MM.1S (cell line): ENCODE results near the gene TNPO3.

Experiments used
- DNase-seq: peaks from one replicate; pipeline ENCODE4 v3.0.0-alpha.2; 2015
- H2AFZ ChIP-seq: fragments of 300-600 bp; sonication (generic); 2 replicates; pipeline ENCODE4 v1.6.0; 2016; ENCODE audit warnings: antibody characterized with exemption, low read length
- H3F3A ChIP-seq: fragments of 300-600 bp; sonication (generic); 2 replicates; pipeline ENCODE4 v1.6.1; 2016; ENCODE audit warnings: mild to moderate bottlenecking, antibody characterized with exemption, low read length, moderate library complexity, mixed read lengths; ENCODE audit not compliant: insufficient read depth
- H3K27ac ChIP-seq: fragments of 300-600 bp; sonication (generic); 2 replicates; pipeline ENCODE4 v1.5.1; 2016; ENCODE audit warnings: mild to moderate bottlenecking, low read length
- H3K27me3 ChIP-seq: fragments of 300-600 bp; sonication (generic); replicated peaks from 2 replicates; pipeline ENCODE4 v1.6.0; 2016; ENCODE audit warnings: low read length; ENCODE audit not compliant: insufficient read depth
- H3K36me3 ChIP-seq: fragments of 300-600 bp; sonication (generic); replicated peaks from 2 replicates; pipeline ENCODE4 v1.6.1; 2016; ENCODE audit warnings: mild to moderate bottlenecking, low read length, mixed read lengths; ENCODE audit not compliant: insufficient read depth
- H3K4me1 ChIP-seq: fragments of 300-600 bp; sonication (generic); 2 replicates; pipeline ENCODE4 v1.6.1; 2016; ENCODE audit warnings: low read length, mixed read lengths
- H3K4me2 ChIP-seq: fragments of 300-600 bp; sonication (generic); 2 replicates; pipeline ENCODE4 v1.6.0; 2016; ENCODE audit warnings: low read depth, low read length
- H3K4me3 ChIP-seq: fragments of 300-600 bp; sonication (generic); 2 replicates; pipeline ENCODE4 v1.5.1; 2016; ENCODE audit warnings: low read length, mixed read lengths
- H3K79me2 ChIP-seq: fragments of 300-600 bp; sonication (generic); 2 replicates; pipeline ENCODE4 v1.6.1; 2016; ENCODE audit warnings: mixed run types, low read length, mixed read lengths
- H3K9ac ChIP-seq: fragments of 300-600 bp; sonication (generic); 2 replicates; pipeline ENCODE4 v1.6.1; 2016; ENCODE audit warnings: low read length, mixed read lengths
- H3K9me2 ChIP-seq: fragments of 300-600 bp; sonication (generic); replicated peaks from 2 replicates; pipeline ENCODE4 v1.6.1; 2016; ENCODE audit warnings: mild to moderate bottlenecking, low read length, mixed read lengths; ENCODE audit not compliant: insufficient read depth
- H3K9me3 ChIP-seq: fragments of 300-600 bp; sonication (generic); replicated peaks from 2 replicates; pipeline ENCODE4 v1.6.1; 2016; ENCODE audit warnings: mild to moderate bottlenecking, low read length, mixed read lengths; ENCODE audit not compliant: insufficient read depth
- H4K20me1 ChIP-seq: fragments of 300-600 bp; sonication (generic); 2 replicates; pipeline ENCODE4 v1.6.1; 2016; ENCODE audit warnings: mild to moderate bottlenecking, low read length, moderate library complexity, mixed read lengths; ENCODE audit not compliant: insufficient read depth
- CTCF ChIP-seq: fragments of 300-600 bp; sonication (generic); IDR thresholded peaks from 2 replicates; pipeline ENCODE4 v1.5.1; 2016; ENCODE audit warnings: antibody characterized with exemption, low read length, mixed read lengths
- EZH2 ChIP-seq: fragments of 300-600 bp; sonication (generic); optimal IDR thresholded peaks from 2 replicates; pipeline ENCODE3; 2017; ENCODE audit warnings: low read depth, mild to moderate bottlenecking, antibody characterized with exemption, low read length, mixed read lengths
- EZH2phosphoT487 ChIP-seq: fragments of 300-600 bp; sonication (generic); IDR thresholded peaks from 2 replicates; pipeline ENCODE4 v1.6.1; 2018; ENCODE audit warnings: antibody characterized with exemption, low read length

TNPO3 gene

GRCh38 chr7:129032017-129032416 lies 22.9 kb downstream of the TNPO3 start:
- H3K4me3 ChIP-seq, result no peak overlapping the region
- H3K9me3 ChIP-seq, result no peaks in the 10 kb centered on the region
- no peaks in the 10 kb centered on the region for H3K4me1 ChIP-seq
- no peak overlapping the region for H3K9ac ChIP-seq
- H2AFZ ChIP-seq, result no peak overlapping the region
- H3K27ac ChIP-seq, result no peak overlapping the region
- H3K9me2 ChIP-seq, result no peaks in the 10 kb centered on the region
- 0 out of 2 replicates have a peak, but pooled peaks cover 11% of the 10 kb centered on the region for H3K36me3 ChIP-seq
- H3K27me3 ChIP-seq, result no peaks in the 10 kb centered on the region
- no peak for DNase-seq
- no peak for TF ChIP-seq CTCF
- TF ChIP-seq EZH2, result no peak
- no peak for TF ChIP-seq EZH2phosphoT487
- no peaks in the 10 kb centered on the region for H3F3A ChIP-seq
- peaks cover 98% of the 10 kb centered on the region for H3K79me2 ChIP-seq
- no peak overlapping the region for H3K4me2 ChIP-seq
- H4K20me1 ChIP-seq, result peaks cover 18% of the 10 kb centered on the region

- Histone ChIP-seq H3K79me2 (peaks cover 98% of the 10 kb centered on the region), H3K4me2 (no peak overlapping the region), H3K27ac (no peak overlapping the region), H3K9ac (no peak overlapping the region), H3K9me2 (no peaks in the 10 kb centered on the region), H3K4me1 (no peaks in the 10 kb centered on the region), H2AFZ (no peak overlapping the region), H3K9me3 (no peaks in the 10 kb centered on the region), H3K27me3 (no peaks in the 10 kb centered on the region), H3F3A (no peaks in the 10 kb centered on the region), H3K4me3 (no peak overlapping the region), H4K20me1 (peaks cover 15% of the 10 kb centered on the region), H3K36me3 (0 out of 2 replicates have a peak, but pooled peaks cover 8% of the 10 kb centered on the region)
- TF ChIP-seq CTCF (no peak), EZH2 (no peak), EZH2phosphoT487 (no peak)
- no peak for DNase-seq
Measured at GRCh38 chr7:129030440-129030839, 24.5 kb downstream of the TNPO3 start.

GRCh38 chr7:129024125-129024524 lies 30.8 kb downstream of the TNPO3 start:
- H3F3A ChIP-seq, result no peaks in the 10 kb centered on the region
- no peak overlapping the region for H3K4me3 ChIP-seq
- H3K9me3 ChIP-seq, result no peaks in the 10 kb centered on the region
- no peak overlapping the region for H3K27ac ChIP-seq
- H3K27me3 ChIP-seq, result no peaks in the 10 kb centered on the region
- DNase-seq, result no peak
- peaks cover 99% of the 10 kb centered on the region for H3K79me2 ChIP-seq
- H3K4me2 ChIP-seq, result no peak overlapping the region
- H3K9ac ChIP-seq, result no peak overlapping the region
- H2AFZ ChIP-seq, result no peak overlapping the region
- peaks cover 12% of the 10 kb centered on the region for H4K20me1 ChIP-seq
- H3K9me2 ChIP-seq, result no peaks in the 10 kb centered on the region
- TF ChIP-seq CTCF (no peak), EZH2 (no peak), EZH2phosphoT487 (no peak)
- 0 out of 2 replicates have a peak, but pooled peaks cover 4% of the 10 kb centered on the region for H3K36me3 ChIP-seq
- no peaks in the 10 kb centered on the region for H3K4me1 ChIP-seq
